Heart right ventricle (tissue), 16 donors: ENCODE data around the gene AUP1. TPM values are rescaled to one million over a fixed set of nuclear protein-coding genes. Genes with fewer than 3 reads are reported as not detected.
A peak's percentile ranks its signal among the peaks of the same experiment; 100 is the strongest.

Source experiments
- ATAC-seq, 8 donors: fragments of 200-7000 bp; cut with Tn5 transposase; one replicate each; pipeline ENCODE4 v1.9.1; 2020; ENCODE audit warnings: mild to moderate bottlenecking in 8 of 8, moderate library complexity in 8 of 8, moderate number of reproducible peaks in 1 of 8
- DNase-seq, 2 donors: peaks; one replicate each; pipeline ENCODE4 v3.0.0-alpha.2; 2020
- H3K27ac ChIP-seq, 10 donors: fragments of 200-600 bp; sonication (generic) in 2 of 10; one replicate each; pipeline versions ENCODE4 v1.5.0 to v1.8.0; 2020 to 2022; ENCODE audit warnings: mild to moderate bottlenecking in 3 of 10
- H3K27me3 ChIP-seq, 7 donors: fragments of 200-600 bp; one replicate each; pipeline ENCODE4 v1.8.0; 2021 to 2022; ENCODE audit warnings: mild to moderate bottlenecking in 2 of 7
- H3K36me3 ChIP-seq, 9 donors: fragments of 200-600 bp; sonication (generic) in 1 of 9; one replicate each; pipeline versions ENCODE4 v1.5.0 to v1.8.0; 2020 to 2022; ENCODE audit warnings: mild to moderate bottlenecking in 2 of 9
- H3K4me1 ChIP-seq, 9 donors: fragments of 200-600 bp; sonication (generic) in 1 of 9; one replicate each; pipeline versions ENCODE4 v1.5.0 to v1.8.0; 2020 to 2022; ENCODE audit warnings: mild to moderate bottlenecking in 4 of 9
- H3K4me3 ChIP-seq, 10 donors: fragments of 200-600 bp; sonication (generic) in 2 of 10; one replicate each; pipeline versions ENCODE4 v1.5.0 to v1.8.0; 2020 to 2022; ENCODE audit warnings: mild to moderate bottlenecking in 7 of 10, moderate library complexity in 2 of 10
- H3K9me3 ChIP-seq, 11 donors: fragments of 200-600 bp in 10 of 11; sonication (generic) in 2 of 11; one replicate each; pipeline versions ENCODE4 v1.5.0 to v1.8.0; 2013 to 2022; ENCODE audit warnings: mild to moderate bottlenecking in 2 of 11, control low read depth in 1 of 11, moderate library complexity in 1 of 11
- WGBS, 2 donors: extraction: QIAGEN DNeasy Blood & Tissue Kit; methylation state at CpG; one replicate each; pipeline ENCODE4 v1.1.7; 2013; ENCODE audit warnings: inconsistent platforms in 1 of 2; 5-methylcytosine and 5-hydroxymethylcytosine counted together
- intact Hi-C, 10 donors: fragments of 100-400 bp; cut with DNase I; formaldehyde crosslinking; loops; one replicate each; pipeline versions ENCODE4 v1.11.1 to v1.14.2; 2022
- polyA plus RNA-seq, 2 donors: library from polyadenylated mRNA; stranded (reverse); fragments of 200-250 nt; gene quantifications; one replicate each; pipeline ENCODE4 v1.2.3, GENCODE V29; 2013
- total RNA-seq, 10 donors: library from RNA; stranded (reverse); fragmentation: NEBNext Ultra II Directional in 3 of 10; extraction: Animal tissue kit (Norgen Biotek cat#: 25700) in 3 of 10; gene quantifications; one replicate each; pipeline versions ENCODE4 v1.2.1 to v1.2.4, GENCODE V29; 2021 to 2023
- TF ChIP-seq, protein P1 (sequence below), 9 donors: fragments of 200-600 bp; sonication (generic) in 2 of 9; IDR thresholded peaks; one replicate each; pipeline versions ENCODE4 v1.5.0 to v1.8.0; 2021 to 2022; ENCODE audit warnings: antibody characterized with exemption in 9 of 9, mild to moderate bottlenecking in 5 of 9, moderate library complexity in 1 of 9
- donor health status: Arrhythmogenic right ventricular cardiomyopathy.
- donor health status: ischemic (EF 13 %, LVEDD 7.1; RV severe dilation, severe dysfunction).
- donor health status: healthy with polysubstance abuse.
- donor health status: DM: no; HTN: yes; CAD: no.
- donor health status: DM: no; HTN: no; CAD: no.
- donor health status: ischemic (EF 25% LVEDD 6.9; RV normal size, moderate dysfunction).
- donor health status: ischemic (EF 25% LVEDD 5.7; RV mildly dilated, moderate dysfunction).
- donor health status: healthy.
- donor health status: DM: yes; HTN: yes; CAD: no.
- donor health status: Ischemic cardiomyopathy.
- donor health status: ischemic (EF 35%, LVEDD 5.7; RV mildly dilated, moderate dysfunction).
- donor health status: nonischemic (EF 11% LVEDD 7.7; RV severe dilation, severe dysfunction).
- donor health status: DM: yes; HTN: yes; CAD: no.
- donor health status: PGD.
- donor health status: ischemic (EF 29% LVEDD 5.4; RV normal size, mild dysfunction).
- donor health status: nonischemic (EF 23%, LVEDD 6.1; RV moderate dilation, normal function).

Gene AUP1
- total and polyA plus RNA-seq, 12 donors = 31.4 to 163 (median 42.9) TPM

DNA sequence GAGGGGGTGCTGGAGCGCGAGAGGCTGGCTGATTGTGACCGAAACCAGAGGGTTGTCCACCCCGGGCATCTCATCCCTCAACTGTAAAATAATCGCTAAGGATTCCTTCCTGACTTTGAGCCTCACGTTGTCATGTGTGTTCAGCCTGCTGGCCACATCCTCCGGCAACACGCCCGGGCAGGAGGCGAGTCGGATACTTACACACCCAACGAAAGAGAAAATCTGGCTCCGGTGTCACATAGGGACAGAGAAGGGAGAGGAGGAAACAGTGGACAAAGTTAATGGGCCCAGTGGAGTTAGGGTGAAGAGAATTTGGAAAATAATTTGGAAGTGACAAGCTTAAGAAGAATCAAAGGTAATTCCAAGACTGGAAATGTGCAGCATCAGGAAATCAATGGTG lies 12.9 kb downstream of the AUP1 start:
- H3K36me3 ChIP-seq = no peaks in the 10 kb centered on the region
- H3K27ac ChIP-seq = no peak overlapping the region
- peak overlapping the region in 8 of 10 donors; percentile 28 to 52 (median 46) for H3K4me3 ChIP-seq
- no peaks in the 10 kb centered on the region for H3K9me3 ChIP-seq
- peaks cover 51 to 98% (median 93%) of the 10 kb centered on the region in 7 donors for H3K27me3 ChIP-seq
- H3K4me1 ChIP-seq = peaks cover 8 to 34% (median 29%) of the 10 kb centered on the region in 9 donors
- 58 to 61% methylated on average over 13 of the region's 13 CpGs for WGBS, 2 donors
- DNase-seq (no peak), ATAC-seq (no peak)
- intact Hi-C loops = no loop called here
- TF ChIP-seq, protein P1, sequence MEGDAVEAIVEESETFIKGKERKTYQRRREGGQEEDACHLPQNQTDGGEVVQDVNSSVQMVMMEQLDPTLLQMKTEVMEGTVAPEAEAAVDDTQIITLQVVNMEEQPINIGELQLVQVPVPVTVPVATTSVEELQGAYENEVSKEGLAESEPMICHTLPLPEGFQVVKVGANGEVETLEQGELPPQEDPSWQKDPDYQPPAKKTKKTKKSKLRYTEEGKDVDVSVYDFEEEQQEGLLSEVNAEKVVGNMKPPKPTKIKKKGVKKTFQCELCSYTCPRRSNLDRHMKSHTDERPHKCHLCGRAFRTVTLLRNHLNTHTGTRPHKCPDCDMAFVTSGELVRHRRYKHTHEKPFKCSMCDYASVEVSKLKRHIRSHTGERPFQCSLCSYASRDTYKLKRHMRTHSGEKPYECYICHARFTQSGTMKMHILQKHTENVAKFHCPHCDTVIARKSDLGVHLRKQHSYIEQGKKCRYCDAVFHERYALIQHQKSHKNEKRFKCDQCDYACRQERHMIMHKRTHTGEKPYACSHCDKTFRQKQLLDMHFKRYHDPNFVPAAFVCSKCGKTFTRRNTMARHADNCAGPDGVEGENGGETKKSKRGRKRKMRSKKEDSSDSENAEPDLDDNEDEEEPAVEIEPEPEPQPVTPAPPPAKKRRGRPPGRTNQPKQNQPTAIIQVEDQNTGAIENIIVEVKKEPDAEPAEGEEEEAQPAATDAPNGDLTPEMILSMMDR (IDR thresholded peaks at IDR 0.05) = no peak

DNA sequence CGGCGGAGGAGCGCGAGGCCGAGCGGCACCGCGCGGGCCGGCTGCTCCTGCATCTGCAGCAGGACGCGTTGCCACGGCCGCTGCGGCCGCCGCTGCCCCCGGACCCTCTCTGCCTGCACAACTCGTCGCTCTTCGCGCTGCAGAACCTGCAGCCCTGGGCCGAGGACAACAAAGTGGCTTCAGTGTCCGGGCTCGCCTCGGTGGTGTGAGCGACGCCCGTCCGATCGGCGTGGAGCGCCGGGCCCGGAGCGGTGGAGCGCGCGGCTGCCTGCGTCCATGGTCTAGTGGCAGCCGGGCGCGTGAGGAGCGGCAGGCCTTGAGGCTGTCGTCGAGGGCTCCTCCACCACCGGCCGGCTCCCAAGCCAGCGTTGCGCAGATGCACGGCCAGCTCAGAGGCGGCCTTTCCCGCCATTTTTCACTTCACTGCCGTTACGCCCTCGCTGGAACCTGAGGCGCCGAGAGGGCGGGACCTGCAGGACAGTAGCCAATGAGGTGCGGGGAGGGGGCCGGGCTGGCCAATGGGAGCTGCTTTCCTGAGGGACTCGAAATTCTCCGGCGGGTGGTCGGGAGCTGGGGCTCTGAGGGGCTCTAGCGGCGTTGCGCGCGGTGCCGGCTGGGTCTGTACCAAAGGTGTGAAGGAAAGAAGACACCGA lies 13.4 kb downstream of the AUP1 start:
- Histone ChIP-seq H3K27ac (no peak overlapping the region), H3K27me3 (peaks cover 51 to 100% (median 98%) of the 10 kb centered on the region in 7 donors), H3K4me1 (peaks cover 8 to 34% (median 29%) of the 10 kb centered on the region in 9 donors), H3K9me3 (no peaks in the 10 kb centered on the region), H3K4me3 (peak overlapping the region; percentile 10 to 52 (median 44)), H3K36me3 (no peaks in the 10 kb centered on the region)
- 2 to 3% methylated on average over 69 to 72 of the region's 72 CpGs for WGBS, 2 donors
- TF ChIP-seq, protein P1 (IDR thresholded peaks at IDR 0.05) = no peak
- peak; percentile 69 to 76 for DNase-seq
- peak; percentile 69 to 90 (median 85) for ATAC-seq
- intact Hi-C loops = no loop called here

DNA sequence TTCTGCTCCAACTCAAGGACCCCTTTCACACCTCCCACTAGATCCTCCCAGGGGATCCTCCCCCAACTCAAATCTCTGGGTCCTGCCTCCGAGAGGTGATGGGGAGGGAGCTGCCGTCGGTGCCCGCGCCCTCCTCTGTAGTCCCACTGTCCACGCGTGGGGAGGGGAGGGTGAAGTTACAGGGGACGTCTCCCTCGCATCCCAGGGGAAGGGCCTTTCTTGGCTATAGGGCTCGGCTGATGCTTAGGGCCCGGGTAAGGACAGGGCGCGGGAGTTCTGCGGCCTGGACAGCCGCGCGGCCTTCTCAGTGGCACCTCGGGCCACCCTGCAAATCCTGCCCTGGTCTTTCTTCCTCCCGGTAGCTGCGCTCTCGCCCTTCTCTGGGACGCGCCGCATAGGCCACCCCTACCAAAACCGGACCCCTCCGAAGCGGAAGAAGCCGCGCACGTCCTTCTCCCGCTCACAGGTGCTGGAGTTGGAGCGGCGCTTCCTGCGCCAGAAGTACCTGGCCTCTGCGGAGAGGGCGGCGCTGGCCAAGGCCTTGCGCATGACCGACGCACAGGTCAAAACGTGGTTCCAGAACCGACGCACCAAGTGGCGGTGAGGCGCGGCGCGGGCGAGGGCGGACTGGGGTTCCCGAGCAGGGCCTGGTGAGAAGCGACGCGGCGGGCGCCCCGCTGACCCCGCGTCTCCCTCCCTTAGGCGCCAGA lies 14.1 kb downstream of the AUP1 start:
- H3K27ac ChIP-seq = no peak overlapping the region
- H3K4me1 ChIP-seq = peaks cover 8 to 34% (median 29%) of the 10 kb centered on the region in 9 donors
- peaks cover 51 to 100% (median 100%) of the 10 kb centered on the region in 7 donors for H3K27me3 ChIP-seq
- peak overlapping the region; percentile 10 to 52 (median 44) for H3K4me3 ChIP-seq
- WGBS, 2 donors = 4 to 6% methylated on average over 60 of the region's 60 CpGs
- DNase-seq (no peak), ATAC-seq (peak in 2 of 8 donors; percentile 9 to 15)
- TF ChIP-seq, protein P1 (IDR thresholded peaks at IDR 0.05) = no peak
- no peaks in the 10 kb centered on the region for H3K9me3 ChIP-seq
- intact Hi-C loops = no loop called here
- H3K36me3 ChIP-seq = no peaks in the 10 kb centered on the region

DNA sequence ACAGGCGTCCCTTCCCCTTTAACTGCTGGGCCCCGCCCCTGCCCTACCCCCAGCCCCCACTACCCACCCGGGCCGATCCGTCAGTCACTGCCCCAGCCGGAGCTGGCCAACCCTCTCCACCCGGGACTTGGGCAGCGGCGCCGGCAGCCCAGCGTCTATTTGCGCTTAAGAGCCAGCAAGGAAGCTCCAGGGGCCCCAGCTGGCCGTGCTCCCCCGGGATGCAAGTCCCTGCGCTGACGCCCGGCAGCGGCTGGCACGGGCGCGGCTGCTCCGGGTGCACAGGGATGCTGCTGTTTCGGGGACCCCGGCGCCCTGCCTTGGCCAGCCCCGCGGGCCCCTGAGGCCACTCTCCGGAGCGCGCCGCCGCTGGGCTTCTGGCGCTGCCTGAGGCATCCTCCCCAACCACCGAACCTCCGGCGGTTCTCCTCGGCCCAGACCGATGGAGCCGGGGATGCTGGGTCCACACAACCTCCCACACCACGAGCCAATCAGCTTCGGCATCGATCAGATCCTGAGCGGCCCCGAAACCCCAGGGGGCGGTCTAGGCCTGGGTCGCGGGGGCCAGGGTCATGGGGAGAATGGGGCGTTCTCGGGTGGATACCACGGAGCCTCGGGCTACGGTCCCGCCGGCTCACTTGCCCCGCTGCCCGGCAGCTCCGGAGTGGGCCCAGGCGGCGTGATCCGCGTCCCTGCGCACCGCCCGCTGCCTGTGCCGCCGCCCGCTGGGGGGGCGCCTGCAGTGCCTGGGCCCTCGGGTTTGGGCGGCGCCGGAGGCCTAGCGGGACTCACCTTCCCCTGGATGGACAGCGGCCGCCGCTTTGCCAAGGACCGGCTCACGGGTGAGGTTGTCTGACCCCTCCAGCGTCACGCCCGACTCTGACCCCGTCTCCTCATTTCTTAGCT lies 14.9 kb downstream of the AUP1 start, which contains the start of gene TLX2:
Gene TLX2, plus strand, starts transcription at position 83 of the 903 bp plus-strand sequence. Its CDS starts 357 bp downstream, at position 440.
- no peak for DNase-seq
- TF ChIP-seq, protein P1 (IDR thresholded peaks at IDR 0.05) = no peak
- Histone ChIP-seq H3K4me1 (peaks cover 8 to 34% (median 29%) of the 10 kb centered on the region in 9 donors), H3K27ac (no peak within 1 kb of the TSS), H3K4me3 (peak within 1 kb of the TSS in 3 of 10 donors; percentile 14 to 51 (median 24)), H3K9me3 (no peaks in the 10 kb centered on the region), H3K36me3 (no peaks in the 10 kb centered on the region), H3K27me3 (peaks cover 51 to 100% (median 100%) of the 10 kb centered on the region in 7 donors)
- intact Hi-C loops = no loop called here
- WGBS, 2 donors = 2 to 4% methylated on average over 67 to 82 of the region's 82 CpGs
- ATAC-seq = peak in 1 of 8 donors; percentile 5
